Activated CD8-positive, alpha-beta memory T cell treated with anti-CD3 and anti-CD28 coated beads for 1 hour (primary cell): ENCODE results near the gene BRSK2.

Source experiments
- DNase-seq, 2 donors: peaks; one replicate each; pipeline ENCODE4 v3.0.0-alpha.2; 2020; ENCODE audit warnings: low read depth in 1 of 2; ENCODE audit errors: extremely low read depth in 1 of 2

The BRSK2 gene

DNA sequence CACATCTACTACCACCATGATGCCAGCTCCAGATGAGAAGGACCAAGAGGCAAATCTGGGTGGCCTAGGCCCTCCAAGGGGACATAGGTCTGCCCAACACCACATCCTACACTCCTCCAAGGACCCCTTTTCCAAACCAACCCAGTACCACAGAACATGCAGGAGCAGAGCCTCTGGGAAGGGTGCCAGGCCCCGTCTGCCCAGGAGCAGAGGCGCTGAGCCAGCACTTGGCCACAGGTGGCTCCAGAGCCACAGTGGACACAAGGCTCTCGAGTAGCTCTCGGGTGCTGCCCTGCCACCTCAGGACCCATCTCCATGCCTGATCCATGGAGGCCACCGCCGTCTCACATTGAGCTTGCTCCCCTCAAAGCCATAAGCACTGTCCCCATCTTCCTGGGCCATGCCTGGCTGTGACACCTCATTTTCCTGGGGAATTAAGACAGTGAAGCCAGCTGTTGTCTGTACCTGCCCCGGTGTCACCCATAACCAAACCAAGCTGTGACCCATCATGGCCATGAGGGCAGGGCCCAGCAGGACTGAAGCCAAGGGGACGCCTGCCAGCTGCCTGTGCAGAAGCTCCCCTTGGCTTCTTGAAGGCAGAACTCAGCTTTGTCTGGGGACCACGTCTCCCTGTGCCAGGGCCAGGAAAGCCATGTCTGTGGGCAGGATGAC lies 89.4 kb downstream of the BRSK2 start:
- no peak for DNase-seq

DNA sequence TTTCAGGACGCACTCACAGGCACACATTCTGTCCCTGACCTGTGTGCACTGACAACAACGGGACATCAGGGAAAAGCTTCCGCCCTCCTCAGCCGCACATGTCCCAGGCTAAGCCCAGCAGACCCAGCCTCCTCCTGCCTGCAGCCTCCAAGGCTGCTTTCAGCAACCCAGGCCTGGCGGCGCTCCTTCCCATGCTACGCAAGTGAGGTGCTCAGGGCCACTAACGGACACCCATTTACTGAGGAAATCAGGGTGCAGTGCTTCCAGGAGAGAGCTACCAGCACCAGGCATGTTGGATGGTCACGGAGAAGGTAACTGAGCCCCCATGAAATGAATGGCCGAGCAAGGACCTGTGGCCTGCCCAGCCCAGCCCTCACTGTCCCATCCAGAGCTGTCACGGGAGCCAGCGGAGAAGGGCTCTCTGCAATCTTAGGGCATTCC lies 90.0 kb downstream of the BRSK2 start:
- no peak for DNase-seq

DNA sequence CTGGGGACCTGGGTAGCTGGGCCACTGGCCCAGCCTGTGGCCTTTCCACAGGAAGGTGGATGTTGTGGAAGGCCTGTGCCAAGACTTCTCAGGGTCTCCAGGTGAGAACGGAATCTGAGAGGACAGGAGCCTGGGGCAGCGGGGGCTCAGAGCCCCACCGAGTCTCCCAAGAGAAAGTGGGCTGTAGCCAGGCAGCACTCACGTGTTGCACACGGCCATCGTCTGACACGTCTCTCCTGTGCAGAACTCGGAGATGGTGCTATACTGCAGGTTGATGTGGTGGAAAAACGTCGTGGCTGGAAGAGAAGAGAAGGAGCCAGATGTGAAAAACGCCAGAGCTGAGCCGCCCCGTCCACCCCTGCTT lies 90.4 kb downstream of the BRSK2 start:
- no peak for DNase-seq

GRCh38 chr11:1480555-1481482 lies 91.1 kb downstream of the BRSK2 start:
- no peak for DNase-seq

GRCh38 chr11:1481483-1481825 lies 91.7 kb downstream of the BRSK2 start:
- DNase-seq = no peak

DNA sequence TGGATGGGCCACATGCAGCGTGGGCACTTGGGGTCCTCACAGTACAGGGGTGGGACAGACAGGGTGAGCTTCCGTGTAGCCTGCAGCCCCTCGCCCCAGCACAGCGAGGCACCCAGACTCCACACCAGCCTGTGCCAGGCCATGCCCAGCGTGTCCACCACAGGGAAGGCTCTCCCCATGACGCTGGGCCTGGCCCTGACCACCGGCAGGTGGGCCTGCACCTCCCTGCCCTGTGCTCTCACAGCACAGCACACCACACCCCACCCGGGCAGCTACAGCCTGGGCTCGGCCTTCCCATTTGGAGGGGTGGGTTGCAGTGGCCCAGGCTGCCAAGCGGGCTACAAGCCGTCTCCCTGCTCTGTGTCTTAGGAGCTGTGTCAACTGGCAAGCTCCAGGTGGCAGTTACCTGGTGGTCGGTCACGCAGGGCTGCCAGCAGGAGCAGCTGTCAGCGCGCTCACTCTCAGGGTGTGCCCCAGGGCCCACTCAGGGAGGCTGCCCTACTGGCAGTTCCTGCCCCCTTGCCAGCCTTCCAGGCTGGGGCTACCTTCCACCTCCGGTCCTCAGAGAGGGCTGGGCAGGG lies 92.2 kb downstream of the BRSK2 start:
- no peak for DNase-seq

DNA sequence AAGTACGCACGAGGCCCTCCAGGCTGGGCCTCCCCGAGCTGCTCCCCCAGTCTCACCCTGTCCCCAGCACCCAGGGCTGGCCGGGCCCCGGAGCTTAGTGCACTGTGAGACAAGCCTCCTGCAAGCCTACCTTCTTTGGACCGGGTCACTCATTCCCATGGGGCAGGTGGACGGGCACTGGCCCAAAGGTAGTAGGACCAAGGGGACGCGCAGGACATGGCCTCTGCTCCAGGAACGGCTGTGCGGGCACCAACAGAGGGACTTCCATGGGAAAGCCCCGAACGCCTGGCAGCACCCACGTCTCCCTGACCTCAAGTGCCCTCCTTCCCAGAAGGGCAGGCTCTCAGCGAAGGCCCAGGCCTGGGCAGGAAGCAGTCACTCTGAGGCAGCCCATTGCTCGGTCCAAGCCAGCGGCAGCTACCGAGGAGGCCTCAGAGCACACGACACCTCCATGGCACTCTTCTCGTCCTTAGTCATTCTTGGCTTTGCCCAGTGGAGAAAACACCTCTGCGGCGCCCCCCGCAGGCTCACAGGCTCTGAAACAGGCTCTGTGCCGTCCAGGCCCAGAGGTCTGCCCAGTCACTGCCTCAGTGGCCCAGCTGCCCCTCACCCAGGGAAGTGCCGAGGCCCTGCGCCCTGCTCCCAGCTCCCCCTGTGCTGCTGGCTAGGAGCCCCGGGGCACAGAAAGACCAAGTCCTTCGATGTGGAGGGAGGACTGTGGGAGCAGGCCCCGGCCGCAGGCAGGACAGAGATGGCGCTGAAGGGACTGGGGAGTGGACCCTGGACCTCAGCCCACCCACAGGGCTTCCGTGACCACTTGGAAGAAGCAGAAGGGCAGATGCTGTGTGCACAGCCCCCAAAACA lies 93.1 kb downstream of the BRSK2 start:
- no peak for DNase-seq

GRCh38 chr11:1483445-1483961 lies 93.8 kb downstream of the BRSK2 start:
- no peak for DNase-seq

DNA sequence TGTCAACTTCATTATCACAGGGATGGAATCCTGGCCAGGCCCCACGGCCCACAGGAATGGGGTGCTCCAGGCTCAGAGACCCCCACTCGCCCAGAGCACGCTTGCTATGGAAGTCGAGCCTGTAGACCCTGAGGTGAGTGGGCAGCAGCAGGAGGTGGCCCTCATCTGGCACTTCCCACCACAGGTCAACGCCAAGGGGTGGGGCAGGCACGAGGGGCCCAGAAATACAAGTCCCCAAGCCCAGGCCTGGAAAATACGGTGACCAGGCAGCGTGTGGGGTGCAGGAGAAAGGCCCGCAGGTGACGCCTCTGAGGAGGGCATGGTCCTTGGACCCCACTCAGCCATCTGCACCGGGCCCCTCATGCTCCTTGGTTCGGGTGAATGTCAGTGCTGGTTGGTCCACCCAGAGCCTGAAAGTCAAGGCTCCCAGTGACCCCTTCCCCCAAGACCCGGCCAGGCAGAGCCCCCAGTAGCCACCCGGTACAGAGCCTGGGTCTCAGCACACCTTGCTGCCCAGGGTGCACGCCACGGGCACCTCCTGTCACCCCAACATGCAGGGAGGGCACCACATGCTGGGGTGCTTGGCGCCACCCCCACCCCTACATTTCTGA lies 94.4 kb downstream of the BRSK2 start:
- no peak for DNase-seq

GRCh38 chr11:1484695-1485503 lies 95.2 kb downstream of the BRSK2 start:
- DNase-seq = no peak

DNA sequence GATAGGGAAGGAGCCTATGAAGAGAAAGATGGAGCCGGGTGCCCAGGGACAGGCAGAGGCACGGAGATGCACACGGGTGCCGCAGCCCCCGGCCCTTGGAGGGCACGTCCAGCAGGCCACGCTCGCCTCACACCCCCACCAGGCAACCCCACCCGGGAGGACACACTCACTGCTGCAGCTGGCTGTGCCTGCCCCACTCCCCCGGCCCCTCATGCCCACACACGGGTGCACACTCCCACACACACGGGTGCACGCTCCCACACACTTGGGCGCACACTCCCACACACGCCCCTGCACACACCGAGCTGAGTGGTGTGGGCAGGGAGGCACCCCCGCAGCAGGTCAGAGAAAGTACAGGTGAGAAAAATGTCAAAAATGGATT lies 95.8 kb downstream of the BRSK2 start:
- DNase-seq = no peak

GRCh38 chr11:1486054-1486825 lies 96.5 kb downstream of the BRSK2 start, which contains the start of gene MOB2:
TSS of gene MOB2 (minus strand) at chr11:1486779. CDS start at chr11:1486556, 223 bp downstream.
- DNase-seq = no peak

DNA sequence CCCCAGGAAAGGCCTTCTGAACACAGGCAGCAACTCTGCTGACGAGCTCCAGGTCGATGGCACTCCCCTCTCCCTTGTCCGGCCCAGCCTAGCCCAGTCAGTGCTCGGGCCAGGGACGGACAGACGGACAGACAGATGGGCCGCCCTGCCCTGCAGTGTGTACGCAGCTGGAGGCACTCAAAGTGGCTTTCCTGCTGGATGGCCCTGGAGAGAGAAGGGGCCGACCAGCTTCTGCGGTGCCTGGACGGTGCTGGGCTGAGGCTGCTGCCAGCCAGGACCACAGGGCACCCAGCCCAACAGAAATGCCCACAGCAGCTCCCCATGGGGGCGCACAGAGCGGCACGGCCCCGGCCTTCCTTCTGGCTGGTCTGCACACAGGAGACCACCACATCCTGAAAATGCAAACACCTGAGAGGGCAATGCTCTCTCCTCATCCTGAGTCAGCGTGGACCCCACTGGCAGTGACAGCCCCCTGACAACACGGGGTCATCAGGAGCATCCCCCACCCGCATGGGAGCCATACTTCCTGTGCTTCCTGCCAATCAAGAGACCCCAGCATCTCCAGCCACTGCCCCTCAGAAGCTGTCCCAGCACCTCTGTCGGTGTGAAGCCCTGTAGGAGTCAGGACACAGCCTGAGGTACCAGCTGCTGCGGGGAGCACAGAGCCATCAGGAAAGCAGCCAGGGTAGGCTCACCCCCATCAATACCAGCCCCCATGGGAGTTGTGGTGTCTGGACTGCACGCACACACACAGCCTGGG lies 97.5 kb downstream of the BRSK2 start:
- DNase-seq = no peak

DNA sequence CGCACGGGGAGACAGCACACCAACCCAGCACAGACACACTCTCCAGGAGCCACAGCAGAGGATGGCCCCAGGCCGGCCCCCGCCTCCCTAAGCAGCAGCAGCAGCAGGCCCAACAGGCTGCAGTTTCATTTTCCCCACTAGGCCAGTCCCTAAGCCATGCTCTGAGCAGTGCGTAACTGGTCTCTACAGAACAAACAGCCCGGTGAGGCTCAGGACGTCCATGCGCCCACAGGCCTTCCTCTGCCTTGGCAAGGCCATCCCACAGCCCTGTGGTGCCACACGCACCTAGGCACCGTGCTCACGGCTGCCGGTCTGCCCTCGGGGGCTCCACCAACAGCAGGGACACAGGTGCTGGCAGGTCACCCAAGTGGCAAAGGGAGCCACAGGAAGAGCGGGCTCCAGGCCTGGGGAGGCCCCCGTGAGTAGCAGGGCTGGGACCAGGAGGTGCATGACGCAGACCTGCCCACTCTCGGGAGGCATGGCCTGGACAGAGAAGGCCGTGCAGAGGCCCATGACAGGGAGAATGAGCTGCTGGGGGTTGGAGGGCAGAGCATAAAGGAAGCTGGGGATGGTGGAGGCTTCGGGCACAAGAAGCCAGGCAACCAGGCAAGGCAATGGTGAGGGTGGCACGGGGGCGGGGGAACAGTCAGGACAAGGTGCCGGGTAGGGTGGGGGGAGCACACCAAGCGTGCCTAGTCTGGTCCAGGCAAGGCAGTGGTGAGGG lies 98.3 kb downstream of the BRSK2 start:
- DNase-seq = no peak

DNA sequence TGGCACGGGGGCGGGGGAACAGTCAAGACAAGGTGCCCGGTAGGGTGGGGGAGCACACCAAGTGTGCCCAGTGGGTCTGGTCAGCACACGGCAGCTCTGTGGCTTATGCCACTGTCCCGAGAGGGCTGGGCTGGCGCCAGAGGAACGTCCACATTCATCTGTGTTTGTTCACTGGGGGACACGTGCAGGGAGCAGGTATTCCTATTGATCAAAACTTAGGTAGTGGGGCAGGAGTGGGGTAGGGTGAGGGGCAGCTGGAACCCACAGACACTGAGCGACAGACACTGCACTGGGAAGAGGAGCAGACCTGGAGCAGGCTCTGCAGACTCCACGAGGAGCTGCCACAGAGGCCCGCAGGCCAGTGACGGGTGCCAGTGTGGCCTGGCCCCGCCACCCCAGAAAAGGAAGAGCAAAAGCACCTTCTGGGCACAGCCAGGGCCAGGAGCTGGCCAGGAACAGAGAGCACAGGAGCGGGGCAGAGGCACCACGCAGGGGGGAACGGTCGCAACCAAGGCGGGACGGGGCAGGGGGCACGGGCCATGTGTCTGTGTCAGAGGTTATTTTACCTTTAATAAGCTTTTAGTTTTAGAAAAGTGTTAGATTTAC lies 98.9 kb downstream of the BRSK2 start:
- no peak for DNase-seq

- no peak for DNase-seq
These were observed 100.9 kb downstream of the BRSK2 start for GRCh38 chr11:1490651-1491050.

DNA sequence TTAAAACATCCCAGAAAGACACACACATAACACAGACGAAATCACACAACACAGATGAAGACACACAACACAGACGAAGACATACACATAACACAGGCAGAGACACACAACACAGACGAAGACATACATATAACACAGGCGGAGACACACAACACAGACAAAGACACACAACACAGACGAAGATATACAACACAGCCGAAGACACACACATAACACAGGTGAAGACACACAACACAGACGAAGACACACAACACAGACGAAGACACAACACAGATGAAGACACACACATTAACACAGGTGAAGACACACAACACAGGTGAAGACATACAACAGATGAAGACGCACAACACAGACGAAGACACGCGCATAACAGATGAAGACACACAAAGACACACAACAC lies 101.6 kb downstream of the BRSK2 start:
- DNase-seq = no peak
